ENCODE data around the gene GUCA1A.
"Not testable (repeated sequence)": the region's sequence is repeated elsewhere in the genome, so short reads cannot be mapped to it uniquely, and the experiment has no call there.

The GUCA1A gene

GRCh38 chr6:42156638-42157037 lies 16.5 kb upstream of the GUCA1A start:
- H3K27me3 Mint-ChIP-seq: peaks cover 44% of the 10 kb centered on the region
- CTCF ChIA-PET: interaction anchor here (0.7 to 1.9 kb wide), 2 partner anchors 52 to 230 kb away, joined by 3 to 4 read pairs; no protein-coding TSS in a partner anchor
- no peak for DNase-seq
- no peaks in the 10 kb centered on the region for H3K36me3 Mint-ChIP-seq
- no peak overlapping the region for H3K27ac Mint-ChIP-seq
- H3K9me3 Mint-ChIP-seq: no peaks in the 10 kb centered on the region
- no peaks in the 10 kb centered on the region for H3K4me1 Mint-ChIP-seq
- no peak overlapping the region for H3K4me3 Mint-ChIP-seq

DNA sequence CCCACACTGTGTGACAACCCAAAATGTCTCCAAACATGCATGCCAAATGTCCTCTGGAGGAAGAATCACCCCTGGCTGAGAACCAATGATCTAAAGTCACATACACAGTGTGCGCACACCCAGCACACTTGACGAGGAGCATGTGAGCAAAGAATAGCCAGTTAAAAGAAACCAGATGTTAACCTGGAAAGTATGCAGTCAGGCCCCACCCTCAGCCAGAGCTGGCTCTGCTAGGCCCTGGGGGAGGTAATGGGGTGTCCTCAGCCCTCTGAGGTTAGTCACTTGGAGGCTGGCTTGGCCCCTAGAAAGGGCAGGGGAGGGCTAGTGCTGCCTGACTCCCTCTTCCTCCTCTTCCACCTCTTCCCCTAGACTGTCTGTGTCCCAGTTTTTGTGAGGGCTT lies 15.2 kb upstream of the GUCA1A start:
- H3K27ac Mint-ChIP-seq: no peak overlapping the region
- H3K36me3 Mint-ChIP-seq: no peaks in the 10 kb centered on the region
- H3K4me1 Mint-ChIP-seq: no peaks in the 10 kb centered on the region
- peaks cover 43% of the 10 kb centered on the region for H3K27me3 Mint-ChIP-seq
- CTCF ChIA-PET: no interaction called here
- H3K9me3 Mint-ChIP-seq: no peaks in the 10 kb centered on the region
- no peak for DNase-seq
- no peak overlapping the region for H3K4me3 Mint-ChIP-seq

DNA sequence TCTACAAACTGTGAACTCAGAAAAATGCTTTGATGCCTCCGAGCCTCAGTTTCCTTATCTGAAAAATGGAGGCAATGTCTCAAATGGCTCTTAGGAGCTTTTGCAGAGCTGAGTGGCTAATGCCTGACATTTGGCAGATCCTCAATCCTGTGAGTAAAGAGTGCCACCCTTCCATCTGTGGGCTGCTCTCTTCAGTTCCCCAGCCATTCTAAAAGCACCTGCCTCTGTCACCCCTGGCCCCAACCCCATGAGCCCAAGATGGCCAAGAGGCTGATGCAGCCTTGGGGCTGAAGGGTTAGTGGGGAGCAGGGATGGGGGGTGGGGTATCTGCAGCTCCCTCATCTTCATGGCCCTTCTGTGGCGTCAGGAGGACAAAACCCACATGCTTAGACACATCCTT lies 14.5 kb upstream of the GUCA1A start:
- Mint-ChIP-seq H3K27ac (no peak overlapping the region), H3K9me3 (no peaks in the 10 kb centered on the region), H3K4me3 (no peak overlapping the region), H3K36me3 (no peaks in the 10 kb centered on the region), H3K27me3 (peaks cover 45% of the 10 kb centered on the region), H3K4me1 (no peaks in the 10 kb centered on the region)
- CTCF ChIA-PET: no interaction called here
- DNase-seq: no peak

- DNase-seq: no peak
- CTCF ChIA-PET: interaction anchor here (0.9 kb wide), 1 partner anchor 47 kb away, joined by 3 read pairs; no protein-coding TSS in a partner anchor
- H3K36me3 Mint-ChIP-seq: no peaks in the 10 kb centered on the region
- H3K27ac Mint-ChIP-seq: no peak overlapping the region
- no peak overlapping the region for H3K4me3 Mint-ChIP-seq
- no peaks in the 10 kb centered on the region for H3K4me1 Mint-ChIP-seq
- peaks cover 45% of the 10 kb centered on the region for H3K27me3 Mint-ChIP-seq
- H3K9me3 Mint-ChIP-seq: no peaks in the 10 kb centered on the region
These were observed 13.6 kb upstream of the GUCA1A start for GRCh38 chr6:42159431-42160024.

DNA sequence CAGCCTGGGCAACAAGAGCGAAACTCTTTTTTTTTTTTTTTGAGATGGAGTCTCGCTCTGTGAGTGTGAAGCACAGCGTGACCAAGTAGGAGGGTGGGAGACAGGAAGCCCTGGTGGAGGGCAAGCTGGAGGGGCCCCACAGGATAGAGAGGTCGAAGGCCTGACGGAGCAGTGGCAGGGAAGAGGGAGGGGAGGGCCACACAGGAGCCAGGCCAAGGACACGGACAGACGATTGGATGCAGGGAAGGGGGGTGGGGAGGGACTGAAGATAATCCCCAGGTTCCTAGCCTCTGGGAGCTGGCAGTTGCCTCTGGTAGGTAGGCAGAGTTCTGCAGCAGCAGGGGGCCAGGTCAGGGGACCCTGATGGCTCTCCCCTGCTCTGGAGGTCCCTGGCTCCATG lies 10.8 kb upstream of the GUCA1A start:
- H3K9me3 Mint-ChIP-seq: no peaks in the 10 kb centered on the region
- H3K27me3 Mint-ChIP-seq: peaks cover 58% of the 10 kb centered on the region
- H3K36me3 Mint-ChIP-seq: no peaks in the 10 kb centered on the region
- no peak for DNase-seq
- CTCF ChIA-PET: interaction anchor here (1.0 kb wide), 1 partner anchor 58 kb away, joined by 3 read pairs; no protein-coding TSS in a partner anchor
- no peak overlapping the region for H3K4me3 Mint-ChIP-seq
- peaks cover 4% of the 10 kb centered on the region for H3K4me1 Mint-ChIP-seq
- no peak overlapping the region for H3K27ac Mint-ChIP-seq

DNA sequence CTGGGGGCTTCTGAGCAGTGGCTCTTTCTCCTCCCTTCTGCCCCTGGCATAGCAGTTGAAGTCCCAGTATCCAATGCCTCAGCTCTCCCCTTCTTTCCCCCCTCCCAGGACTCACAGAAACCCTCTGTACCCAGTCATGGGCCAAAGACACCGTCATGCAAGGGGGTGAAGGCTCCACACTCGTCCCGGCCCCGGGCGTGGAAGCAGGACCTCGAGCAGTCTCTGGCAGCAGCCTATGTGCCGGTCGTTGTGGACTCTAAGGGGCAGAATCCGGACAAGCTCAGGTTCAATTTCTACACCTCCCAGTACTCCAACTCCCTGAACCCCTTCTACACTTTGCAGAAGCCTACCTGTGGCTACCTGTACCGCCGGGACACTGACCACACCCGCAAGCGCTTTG lies 10.4 kb upstream of the GUCA1A start:
- Mint-ChIP-seq H3K9me3 (no peaks in the 10 kb centered on the region), H3K4me3 (no peak overlapping the region), H3K27ac (no peak overlapping the region), H3K36me3 (no peaks in the 10 kb centered on the region), H3K4me1 (peaks cover 4% of the 10 kb centered on the region), H3K27me3 (peaks cover 55% of the 10 kb centered on the region)
- CTCF ChIA-PET: interaction anchor here (1.0 kb wide), 1 partner anchor 52 kb away, joined by 3 read pairs; no protein-coding TSS in a partner anchor
- no peak for DNase-seq

DNA sequence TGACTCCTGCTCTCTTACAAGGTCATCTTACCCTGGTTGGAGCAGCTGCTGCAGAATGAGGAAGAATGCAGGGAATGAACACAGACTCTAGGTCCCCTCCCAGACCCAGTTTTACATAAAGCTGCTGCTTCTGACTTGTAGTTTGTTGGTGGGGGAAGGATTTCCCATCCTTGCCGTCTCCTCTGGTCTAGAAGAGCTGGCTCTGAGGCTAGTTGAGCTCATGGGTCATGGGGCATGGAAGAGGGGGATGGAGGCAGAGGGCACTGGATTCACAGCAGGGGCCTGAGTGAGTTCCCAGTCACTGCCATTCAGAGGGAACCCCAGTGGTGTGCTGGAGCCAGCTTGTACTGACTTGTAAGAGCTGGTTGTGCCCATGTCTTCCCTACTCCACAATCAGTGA lies 9.2 kb upstream of the GUCA1A start:
- no peaks in the 10 kb centered on the region for H3K9me3 Mint-ChIP-seq
- H3K4me1 Mint-ChIP-seq: peaks cover 4% of the 10 kb centered on the region
- H3K27ac Mint-ChIP-seq: no peak overlapping the region
- no peak overlapping the region for H3K4me3 Mint-ChIP-seq
- no peaks in the 10 kb centered on the region for H3K36me3 Mint-ChIP-seq
- no peak for DNase-seq
- CTCF ChIA-PET: interaction anchor here (1.0 to 3.3 kb wide), 5 partner anchors 50 to 376 kb away, joined by 3 to 18 read pairs (median 4); partner anchors contain the start of gene TOMM6
- H3K27me3 Mint-ChIP-seq: peaks cover 48% of the 10 kb centered on the region

DNA sequence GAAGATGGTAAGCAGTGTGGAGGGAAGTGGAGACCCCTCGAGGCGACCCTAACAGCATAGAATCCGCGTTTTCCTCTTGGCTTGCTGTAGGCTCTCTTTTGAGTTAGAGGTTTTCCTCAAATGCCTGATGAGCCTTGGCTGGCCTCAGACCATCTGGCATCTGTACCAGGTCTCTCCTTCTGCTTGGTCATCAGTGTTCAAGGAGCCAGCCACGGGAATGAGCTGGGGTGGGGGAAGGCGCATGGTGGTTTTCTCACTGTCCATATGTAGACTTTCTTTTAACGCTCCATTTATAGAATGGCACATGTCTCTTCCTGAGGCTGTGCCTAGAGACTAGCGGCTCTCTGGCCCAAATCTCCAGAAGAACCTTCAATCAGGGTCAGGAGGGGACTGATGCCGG lies 8.1 kb upstream of the GUCA1A start:
- CTCF ChIA-PET: interaction anchor here (0.7 to 3.3 kb wide), 4 partner anchors 13 to 377 kb away, joined by 3 to 18 read pairs (median 6); partner anchors contain the start of gene TOMM6
- Mint-ChIP-seq H3K27me3 (peaks cover 52% of the 10 kb centered on the region), H3K9me3 (no peaks in the 10 kb centered on the region), H3K36me3 (no peaks in the 10 kb centered on the region), H3K27ac (no peak overlapping the region), H3K4me3 (no peak overlapping the region), H3K4me1 (peaks cover 4% of the 10 kb centered on the region)
- no peak for DNase-seq

GRCh38 chr6:42166444-42167141 lies 6.6 kb upstream of the GUCA1A start:
- peak; percentile 87 for DNase-seq
- Mint-ChIP-seq H3K27ac (no peak overlapping the region), H3K4me1 (peaks cover 4% of the 10 kb centered on the region), H3K27me3 (peaks cover 40% of the 10 kb centered on the region), H3K36me3 (no peaks in the 10 kb centered on the region), H3K4me3 (no peak overlapping the region), H3K9me3 (no peaks in the 10 kb centered on the region)
- CTCF ChIA-PET: interaction anchor here (0.7 to 3.3 kb wide), 6 partner anchors 62 to 382 kb away, joined by 3 to 18 read pairs (median 4); no protein-coding TSS in a partner anchor

- no peak for DNase-seq
- Mint-ChIP-seq H3K27me3 (peaks cover 35% of the 10 kb centered on the region), H3K4me3 (no peak overlapping the region), H3K9me3 (no peaks in the 10 kb centered on the region), H3K36me3 (no peaks in the 10 kb centered on the region), H3K4me1 (peaks cover 4% of the 10 kb centered on the region), H3K27ac (no peak overlapping the region)
- CTCF ChIA-PET: interaction anchor here (0.7 to 2.8 kb wide), 5 partner anchors 10 to 64 kb away, joined by 3 to 12 read pairs (median 4); no protein-coding TSS in a partner anchor
These were observed 4.5 kb upstream of the GUCA1A start for GRCh38 chr6:42168650-42169049.

DNA sequence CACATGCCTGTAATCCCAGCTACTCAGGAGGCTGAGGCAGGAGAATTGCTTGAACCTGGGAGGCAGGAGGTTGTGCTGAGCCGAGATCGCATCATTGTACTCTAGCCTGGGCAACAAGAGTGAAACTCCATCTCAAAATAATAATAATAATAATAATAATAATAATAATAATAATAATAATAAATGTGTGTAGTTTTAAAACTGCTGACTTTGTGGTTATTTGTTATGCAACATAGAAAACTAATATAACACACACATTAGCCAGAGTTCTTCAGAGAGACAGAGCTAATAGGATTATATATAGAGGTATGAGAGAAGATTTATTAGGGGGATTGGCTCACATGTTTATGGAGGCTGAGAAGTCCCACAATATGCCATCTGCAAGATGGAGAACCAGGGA lies 3.4 kb upstream of the GUCA1A start:
- not testable (repeated sequence) for H3K36me3 Mint-ChIP-seq, DNase-seq, H3K4me3 Mint-ChIP-seq, H3K27ac Mint-ChIP-seq, H3K4me1 Mint-ChIP-seq, H3K9me3 Mint-ChIP-seq
- peaks cover 28% of the 10 kb centered on the region for H3K27me3 Mint-ChIP-seq
- CTCF ChIA-PET: interaction anchor here (0.6 to 1.5 kb wide), 3 partner anchors 9 to 378 kb away, joined by 3 to 5 read pairs (median 3); no protein-coding TSS in a partner anchor

DNA sequence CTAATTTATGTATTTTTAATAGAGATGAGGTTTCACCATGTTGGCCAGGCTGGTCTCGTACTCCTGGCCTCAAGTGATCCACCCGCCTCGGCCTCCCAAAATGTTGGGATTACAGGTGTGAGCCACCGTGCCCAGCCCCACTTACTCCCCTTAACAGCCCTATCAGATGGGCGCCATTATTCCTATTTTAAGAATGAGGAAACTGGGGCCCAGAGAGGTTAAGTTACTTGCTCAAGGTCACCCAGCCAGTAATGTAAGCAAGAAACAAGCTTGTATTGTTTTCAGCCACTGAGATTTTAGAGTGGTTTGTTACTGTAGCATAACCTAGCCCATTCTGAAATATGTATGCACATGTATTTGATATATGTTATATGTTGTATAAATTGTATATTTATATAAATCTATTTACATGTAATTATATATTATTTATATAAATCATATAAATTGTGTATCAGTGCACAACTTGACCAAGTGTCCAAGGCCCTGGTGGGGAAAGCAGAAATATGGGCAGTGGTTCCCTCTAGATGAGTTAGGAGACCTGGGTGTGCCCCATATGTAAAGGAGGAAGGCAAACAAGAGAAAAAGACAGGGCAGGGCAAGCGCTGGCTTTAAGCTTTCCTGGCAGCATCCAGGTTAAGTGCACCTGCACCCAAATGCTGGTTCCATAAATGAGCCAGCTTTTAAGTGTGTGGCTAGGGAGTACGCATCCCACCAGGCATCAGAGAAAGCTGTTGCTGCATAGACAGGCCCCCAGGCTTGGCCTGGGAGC lies 1.2 kb upstream of the GUCA1A start:
- Mint-ChIP-seq H3K27ac (no peak overlapping the region), H3K4me3 (no peak overlapping the region), H3K9me3 (no peaks in the 10 kb centered on the region), H3K4me1 (no peaks in the 10 kb centered on the region), H3K27me3 (peaks cover 10% of the 10 kb centered on the region), H3K36me3 (no peaks in the 10 kb centered on the region)
- CTCF ChIA-PET: interaction anchor here (0.9 kb wide), 1 partner anchor 375 kb away, joined by 3 read pairs; no protein-coding TSS in a partner anchor
- no peak for DNase-seq

GRCh38 chr6:42175860-42176259 lies 2.7 kb downstream of the GUCA1A start:
- H3K4me1 Mint-ChIP-seq: no peaks in the 10 kb centered on the region

DNA sequence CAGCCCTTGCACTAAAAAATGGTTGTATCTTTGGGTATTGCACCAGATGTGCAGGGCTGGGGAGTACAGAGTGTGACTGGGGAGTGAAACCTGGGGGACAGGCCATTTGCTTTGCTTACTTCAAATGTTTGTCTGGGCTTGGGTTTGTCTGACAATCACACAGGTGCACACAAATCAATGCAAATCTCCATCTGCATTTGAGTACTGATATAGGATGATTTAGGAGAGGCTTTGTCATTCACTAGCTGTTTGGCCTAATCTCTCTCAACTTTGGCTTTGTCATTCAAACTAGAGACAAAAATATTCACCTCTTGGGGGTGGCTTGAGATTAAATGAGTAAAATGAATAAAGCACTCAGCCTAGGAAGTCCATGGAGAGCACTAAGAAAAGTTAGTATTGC lies 3.8 kb downstream of the GUCA1A start:
- Mint-ChIP-seq H3K36me3 (no peaks in the 10 kb centered on the region), H3K27me3 (peaks cover 31% of the 10 kb centered on the region), H3K4me3 (no peak overlapping the region), H3K4me1 (no peaks in the 10 kb centered on the region), H3K27ac (no peak overlapping the region), H3K9me3 (no peaks in the 10 kb centered on the region)
- CTCF ChIA-PET: interaction anchor here (1.3 kb wide), 1 partner anchor 37 kb away, joined by 3 read pairs; no protein-coding TSS in a partner anchor
- no peak for DNase-seq

More at GRCh38 chr6:42175860-42176259, 2.7 kb downstream of the GUCA1A start:
- H3K4me3 Mint-ChIP-seq: no peak overlapping the region
- DNase-seq: no peak
- H3K9me3 Mint-ChIP-seq: no peaks in the 10 kb centered on the region
- no peak overlapping the region for H3K27ac Mint-ChIP-seq
- H3K36me3 Mint-ChIP-seq: no peaks in the 10 kb centered on the region
- CTCF ChIA-PET: interaction anchor here (1.3 kb wide), 1 partner anchor 39 kb away, joined by 3 read pairs; no protein-coding TSS in a partner anchor
- H3K27me3 Mint-ChIP-seq: peaks cover 31% of the 10 kb centered on the region
